Stimulated activated effector memory CD8-positive, alpha-beta T cell treated with anti-CD3 and anti-CD28 coated beads, Interleukin-12 subunit alpha, Interleukin-12 subunit beta, amount 100 ng/mL, for 72 hours (primary cell): Measurements from ENCODE around the gene PPP1R9A.
A peak's percentile ranks its signal among the peaks of the same experiment; 100 is the strongest.

Experiments used
- ATAC-seq: fragments of 150-1000 bp; cut with Tn5 transposase; 2 replicates; pipeline ENCODE4 v1.10.0; 2021
- DNase-seq, 2 donors: peaks; one replicate each; pipeline ENCODE4 v3.0.0; 2021 to 2022; ENCODE audit warnings: low spot score in 2 of 2
- H3K27ac Mint-ChIP-seq: one replicate; pipeline ENCODE4 v1.8.0; 2022; ENCODE audit warnings: mild to moderate bottlenecking, mixed read lengths
- H3K36me3 Mint-ChIP-seq: one replicate; pipeline ENCODE4 v1.8.0; 2022; ENCODE audit warnings: mild to moderate bottlenecking, mixed read lengths
- H3K4me1 Mint-ChIP-seq: one replicate; pipeline ENCODE4 v1.8.0; 2022; ENCODE audit warnings: mixed read lengths
- H3K4me3 Mint-ChIP-seq: one replicate; pipeline ENCODE4 v1.8.0; 2022; ENCODE audit warnings: mild to moderate bottlenecking, mixed read lengths
- H3K9me3 Mint-ChIP-seq: one replicate; pipeline ENCODE4 v1.8.0; 2022; ENCODE audit warnings: mixed read lengths

PPP1R9A gene

GRCh38 chr7:95246831-95247370 lies 339.5 kb downstream of the PPP1R9A start:
- Mint-ChIP-seq H3K4me1 (no peaks in the 10 kb centered on the region), H3K27ac (no peak overlapping the region), H3K9me3 (no peaks in the 10 kb centered on the region), H3K4me3 (no peak overlapping the region), H3K36me3 (no peaks in the 10 kb centered on the region)
- no peak for DNase-seq
- peak; percentile 61 for ATAC-seq

GRCh38 chr7:95250571-95250970 lies 343.2 kb downstream of the PPP1R9A start:
- Mint-ChIP-seq H3K36me3 (no peaks in the 10 kb centered on the region), H3K4me1 (no peaks in the 10 kb centered on the region), H3K27ac (no peak overlapping the region), H3K9me3 (no peaks in the 10 kb centered on the region), H3K4me3 (no peak overlapping the region)
- DNase-seq (no peak), ATAC-seq (no peak)

- DNase-seq (no peak), ATAC-seq (no peak)
- H3K4me1 Mint-ChIP-seq = no peaks in the 10 kb centered on the region
- H3K4me3 Mint-ChIP-seq = no peak overlapping the region
- no peaks in the 10 kb centered on the region for H3K36me3 Mint-ChIP-seq
- no peaks in the 10 kb centered on the region for H3K9me3 Mint-ChIP-seq
- H3K27ac Mint-ChIP-seq = no peak overlapping the region
Measured at GRCh38 chr7:95251966-95252365, 344.6 kb downstream of the PPP1R9A start.

- Mint-ChIP-seq H3K9me3 (no peaks in the 10 kb centered on the region), H3K4me3 (no peak overlapping the region), H3K27ac (no peak overlapping the region), H3K4me1 (no peaks in the 10 kb centered on the region), H3K36me3 (no peaks in the 10 kb centered on the region)
- no peak for ATAC-seq
- DNase-seq = no peak
Measured at GRCh38 chr7:95253986-95254385, 346.6 kb downstream of the PPP1R9A start.

GRCh38 chr7:95255691-95256090 lies 348.3 kb downstream of the PPP1R9A start:
- Mint-ChIP-seq H3K36me3 (no peaks in the 10 kb centered on the region), H3K4me3 (no peak overlapping the region), H3K4me1 (no peaks in the 10 kb centered on the region), H3K27ac (no peak overlapping the region), H3K9me3 (no peaks in the 10 kb centered on the region)
- ATAC-seq (peak; percentile 77), DNase-seq (no peak)

GRCh38 chr7:95261895-95262415 lies 354.6 kb downstream of the PPP1R9A start:
- no peak overlapping the region for H3K27ac Mint-ChIP-seq
- no peaks in the 10 kb centered on the region for H3K36me3 Mint-ChIP-seq
- H3K4me3 Mint-ChIP-seq = no peak overlapping the region
- no peaks in the 10 kb centered on the region for H3K4me1 Mint-ChIP-seq
- no peaks in the 10 kb centered on the region for H3K9me3 Mint-ChIP-seq
- DNase-seq (no peak), ATAC-seq (no peak)

GRCh38 chr7:95262875-95263274 lies 355.5 kb downstream of the PPP1R9A start:
- H3K36me3 Mint-ChIP-seq = no peaks in the 10 kb centered on the region
- H3K9me3 Mint-ChIP-seq = no peaks in the 10 kb centered on the region
- no peak overlapping the region for H3K27ac Mint-ChIP-seq
- DNase-seq = no peak
- H3K4me3 Mint-ChIP-seq = no peak overlapping the region
- ATAC-seq = no peak
- H3K4me1 Mint-ChIP-seq = no peaks in the 10 kb centered on the region

- H3K36me3 Mint-ChIP-seq = no peaks in the 10 kb centered on the region
- ATAC-seq (no peak), DNase-seq (no peak)
- no peaks in the 10 kb centered on the region for H3K4me1 Mint-ChIP-seq
- no peak overlapping the region for H3K4me3 Mint-ChIP-seq
- no peaks in the 10 kb centered on the region for H3K9me3 Mint-ChIP-seq
- H3K27ac Mint-ChIP-seq = no peak overlapping the region
Measured at GRCh38 chr7:95263785-95264362, 356.5 kb downstream of the PPP1R9A start.

GRCh38 chr7:95264363-95264891 lies 357.0 kb downstream of the PPP1R9A start:
- Mint-ChIP-seq H3K4me3 (no peak overlapping the region), H3K36me3 (no peaks in the 10 kb centered on the region), H3K4me1 (no peaks in the 10 kb centered on the region), H3K27ac (no peak overlapping the region), H3K9me3 (no peaks in the 10 kb centered on the region)
- ATAC-seq (no peak), DNase-seq (no peak)

GRCh38 chr7:95265634-95266033 lies 358.2 kb downstream of the PPP1R9A start:
- ATAC-seq = no peak
- Mint-ChIP-seq H3K4me1 (no peaks in the 10 kb centered on the region), H3K27ac (no peak overlapping the region), H3K9me3 (no peaks in the 10 kb centered on the region), H3K36me3 (no peaks in the 10 kb centered on the region), H3K4me3 (no peak overlapping the region)
- DNase-seq = no peak

- Mint-ChIP-seq H3K4me1 (no peaks in the 10 kb centered on the region), H3K4me3 (no peak overlapping the region), H3K36me3 (no peaks in the 10 kb centered on the region), H3K27ac (no peak overlapping the region), H3K9me3 (no peaks in the 10 kb centered on the region)
- ATAC-seq (no peak), DNase-seq (no peak)
Measured at GRCh38 chr7:95267754-95268153, 360.4 kb downstream of the PPP1R9A start.

GRCh38 chr7:95269640-95270039 lies 362.2 kb downstream of the PPP1R9A start:
- no peaks in the 10 kb centered on the region for H3K9me3 Mint-ChIP-seq
- no peak for DNase-seq
- peak; percentile 80 for ATAC-seq
- H3K4me1 Mint-ChIP-seq = no peaks in the 10 kb centered on the region
- H3K4me3 Mint-ChIP-seq = no peak overlapping the region
- no peak overlapping the region for H3K27ac Mint-ChIP-seq
- H3K36me3 Mint-ChIP-seq = no peaks in the 10 kb centered on the region

- DNase-seq = no peak
- no peak for ATAC-seq
- Mint-ChIP-seq H3K4me3 (no peak overlapping the region), H3K4me1 (no peaks in the 10 kb centered on the region), H3K9me3 (no peaks in the 10 kb centered on the region), H3K27ac (no peak overlapping the region), H3K36me3 (no peaks in the 10 kb centered on the region)
Measured at GRCh38 chr7:95276114-95276513, 368.7 kb downstream of the PPP1R9A start.

- Mint-ChIP-seq H3K4me1 (no peaks in the 10 kb centered on the region), H3K27ac (no peak overlapping the region), H3K9me3 (no peaks in the 10 kb centered on the region), H3K36me3 (no peaks in the 10 kb centered on the region), H3K4me3 (no peak overlapping the region)
- DNase-seq = no peak
- no peak for ATAC-seq
Measured at GRCh38 chr7:95279417-95279816, 372.0 kb downstream of the PPP1R9A start.

GRCh38 chr7:95286096-95286495 lies 378.7 kb downstream of the PPP1R9A start:
- Mint-ChIP-seq H3K9me3 (no peaks in the 10 kb centered on the region), H3K27ac (no peak overlapping the region), H3K4me3 (no peak overlapping the region), H3K36me3 (no peaks in the 10 kb centered on the region), H3K4me1 (no peaks in the 10 kb centered on the region)
- DNase-seq = no peak
- ATAC-seq = no peak

GRCh38 chr7:95290166-95290830 lies 382.9 kb downstream of the PPP1R9A start:
- DNase-seq (no peak), ATAC-seq (no peak)
- no peak overlapping the region for H3K4me3 Mint-ChIP-seq
- H3K9me3 Mint-ChIP-seq = no peaks in the 10 kb centered on the region
- no peaks in the 10 kb centered on the region for H3K36me3 Mint-ChIP-seq
- H3K27ac Mint-ChIP-seq = no peak overlapping the region
- H3K4me1 Mint-ChIP-seq = no peaks in the 10 kb centered on the region
